Loucy (cell line): ENCODE data around the gene TGFBRAP1.

ENCODE experiments used
- H2AFZ ChIP-seq: fragments of 200-600 bp; sonication (generic); 2 replicates; pipeline ENCODE4 v1.6.0; 2016; ENCODE audit warnings: antibody characterized with exemption, mild to moderate bottlenecking, low read length, moderate library complexity
- H3F3A ChIP-seq: fragments of 200-600 bp; 2 replicates; pipeline ENCODE4 v1.6.0; 2016; ENCODE audit warnings: antibody characterized with exemption, low read depth, mild to moderate bottlenecking
- H3K27me3 ChIP-seq: fragments of 200-600 bp; sonication (generic); 2 replicates; pipeline ENCODE4 v1.6.1; 2014; ENCODE audit warnings: low read length, mild to moderate bottlenecking; ENCODE audit not compliant: insufficient read depth, poor library complexity, severe bottlenecking
- H3K36me3 ChIP-seq: fragments of 200-600 bp; sonication (generic); 2 replicates; pipeline ENCODE4 v1.6.1; 2016; ENCODE audit warnings: low read length; ENCODE audit not compliant: insufficient read depth
- H3K4me1 ChIP-seq: fragments of 200-600 bp; sonication (generic); 2 replicates; pipeline ENCODE4 v1.5.1; 2014; ENCODE audit warnings: low read length, mild to moderate bottlenecking; ENCODE audit not compliant: insufficient read depth, poor library complexity, severe bottlenecking
- H3K4me2 ChIP-seq: fragments of 200-600 bp; sonication (generic); 2 replicates; pipeline ENCODE4 v1.6.0; 2014; ENCODE audit warnings: antibody characterized with exemption, low read length, low read depth, mild to moderate bottlenecking; ENCODE audit not compliant: poor library complexity, severe bottlenecking
- H3K4me3 ChIP-seq: fragments of 200-600 bp; sonication (generic); 2 replicates; pipeline ENCODE4 v1.5.1; 2014; ENCODE audit warnings: low read length, mild to moderate bottlenecking, mixed read lengths; ENCODE audit not compliant: poor library complexity, severe bottlenecking
- H3K79me2 ChIP-seq: fragments of 200-600 bp; sonication (generic); 2 replicates; pipeline ENCODE4 v1.6.1; 2014; ENCODE audit warnings: low read length; ENCODE audit not compliant: insufficient read depth
- H3K9ac ChIP-seq: fragments of 200-600 bp; sonication (generic); 2 replicates; pipeline ENCODE4 v1.6.0; 2014; ENCODE audit warnings: mild to moderate bottlenecking, low read depth, low read length, moderate library complexity; ENCODE audit not compliant: poor library complexity, severe bottlenecking
- H3K9me2 ChIP-seq: fragments of 200-600 bp; sonication (generic); replicated peaks from 2 replicates; pipeline ENCODE4 v1.6.1; 2016; ENCODE audit warnings: low read depth, low read length, mixed read lengths
- H3K9me3 ChIP-seq: fragments of 200-600 bp; sonication (generic); 2 replicates; pipeline ENCODE4 v1.6.1; 2014; ENCODE audit warnings: mild to moderate bottlenecking, antibody characterized with exemption, low read length, low read depth; ENCODE audit not compliant: insufficient read depth
- H4K20me1 ChIP-seq: fragments of 200-600 bp; sonication (generic); 2 replicates; pipeline ENCODE4 v1.6.0; 2014; ENCODE audit warnings: antibody characterized with exemption, low read length, mild to moderate bottlenecking; ENCODE audit not compliant: insufficient read depth, poor library complexity, severe bottlenecking
- EZH2phosphoT487 ChIP-seq: fragments of 200-600 bp; IDR thresholded peaks from 2 replicates; pipeline ENCODE4 v1.6.1; 2018; ENCODE audit warnings: antibody characterized with exemption, mild to moderate bottlenecking, moderate library complexity, borderline replicate concordance
- TF ChIP-seq, protein P1 (sequence below): fragments of 200-600 bp; sonication (generic); conservative IDR thresholded peaks from 2 replicates; pipeline ENCODE4 v1.5.1; 2014; ENCODE audit warnings: mild to moderate bottlenecking, antibody characterized with exemption, low read length

Gene TGFBRAP1

DNA sequence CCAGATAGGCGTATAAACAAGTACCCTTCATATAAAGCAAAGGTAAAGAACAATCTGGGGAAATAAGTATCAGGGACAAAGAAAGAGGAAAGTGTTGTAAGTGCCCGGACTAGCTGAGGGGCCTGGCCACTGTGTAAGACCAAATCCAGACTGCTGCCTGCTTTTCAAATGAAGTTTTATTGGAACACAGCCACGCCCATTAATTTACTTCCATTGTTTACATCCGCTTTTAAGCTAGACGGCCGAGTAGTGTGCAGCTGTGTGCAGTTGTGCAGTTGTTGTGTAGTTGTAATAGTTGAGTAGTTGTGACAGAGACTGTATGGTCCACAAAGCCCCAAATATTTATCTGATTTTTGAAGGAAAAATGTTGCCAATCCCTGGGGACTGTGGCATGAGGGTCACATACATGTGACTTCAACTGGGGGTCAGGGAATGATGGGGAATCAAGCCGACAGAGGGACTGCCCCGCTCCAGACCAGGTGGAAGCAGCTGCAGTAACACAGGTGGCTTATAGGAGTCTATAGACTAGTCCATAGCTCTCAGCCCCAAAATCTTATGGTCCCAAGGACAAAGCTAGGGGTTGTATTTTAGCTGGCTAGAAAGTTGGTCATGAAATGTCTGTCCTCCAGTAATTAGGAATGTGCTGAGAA is 39.3 kb upstream of the TGFBRAP1 start:
- no peak overlapping the region for H3K4me3 ChIP-seq
- H3K9me3 ChIP-seq = no peaks in the 10 kb centered on the region
- no peak overlapping the region for H3K9ac ChIP-seq
- no peaks in the 10 kb centered on the region for H3K9me2 ChIP-seq
- no peaks in the 10 kb centered on the region for H3F3A ChIP-seq
- peaks cover under 1% of the 10 kb centered on the region for H3K4me1 ChIP-seq
- H3K79me2 ChIP-seq = no peaks in the 10 kb centered on the region
- H3K27me3 ChIP-seq = no peaks in the 10 kb centered on the region
- H2AFZ ChIP-seq = no peak overlapping the region
- no peak overlapping the region for H3K4me2 ChIP-seq
- no peaks in the 10 kb centered on the region for H4K20me1 ChIP-seq
- H3K36me3 ChIP-seq = peaks cover 90% of the 10 kb centered on the region; the same call in 1 of the 2 replicates
- no peak for TF ChIP-seq EZH2phosphoT487
- TF ChIP-seq, protein P1, sequence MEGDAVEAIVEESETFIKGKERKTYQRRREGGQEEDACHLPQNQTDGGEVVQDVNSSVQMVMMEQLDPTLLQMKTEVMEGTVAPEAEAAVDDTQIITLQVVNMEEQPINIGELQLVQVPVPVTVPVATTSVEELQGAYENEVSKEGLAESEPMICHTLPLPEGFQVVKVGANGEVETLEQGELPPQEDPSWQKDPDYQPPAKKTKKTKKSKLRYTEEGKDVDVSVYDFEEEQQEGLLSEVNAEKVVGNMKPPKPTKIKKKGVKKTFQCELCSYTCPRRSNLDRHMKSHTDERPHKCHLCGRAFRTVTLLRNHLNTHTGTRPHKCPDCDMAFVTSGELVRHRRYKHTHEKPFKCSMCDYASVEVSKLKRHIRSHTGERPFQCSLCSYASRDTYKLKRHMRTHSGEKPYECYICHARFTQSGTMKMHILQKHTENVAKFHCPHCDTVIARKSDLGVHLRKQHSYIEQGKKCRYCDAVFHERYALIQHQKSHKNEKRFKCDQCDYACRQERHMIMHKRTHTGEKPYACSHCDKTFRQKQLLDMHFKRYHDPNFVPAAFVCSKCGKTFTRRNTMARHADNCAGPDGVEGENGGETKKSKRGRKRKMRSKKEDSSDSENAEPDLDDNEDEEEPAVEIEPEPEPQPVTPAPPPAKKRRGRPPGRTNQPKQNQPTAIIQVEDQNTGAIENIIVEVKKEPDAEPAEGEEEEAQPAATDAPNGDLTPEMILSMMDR = no peak

- no peaks in the 10 kb centered on the region for H3F3A ChIP-seq
- no peak for TF ChIP-seq EZH2phosphoT487
- TF ChIP-seq, protein P1 = no peak
- no peak overlapping the region for H3K9ac ChIP-seq
- no peaks in the 10 kb centered on the region for H3K79me2 ChIP-seq
- no peak overlapping the region for H2AFZ ChIP-seq
- no peaks in the 10 kb centered on the region for H3K27me3 ChIP-seq
- H3K4me1 ChIP-seq = peaks cover 33% of the 10 kb centered on the region
- no peak overlapping the region for H3K4me2 ChIP-seq
- H4K20me1 ChIP-seq = no peaks in the 10 kb centered on the region
- no peaks in the 10 kb centered on the region for H3K9me2 ChIP-seq
- no peaks in the 10 kb centered on the region for H3K9me3 ChIP-seq
- no peak overlapping the region for H3K4me3 ChIP-seq
- peaks cover 88% of the 10 kb centered on the region; the same call in 1 of the 2 replicates for H3K36me3 ChIP-seq
These were observed 35.7 kb upstream of the TGFBRAP1 start for GRCh38 chr2:105365206-105365605.

DNA sequence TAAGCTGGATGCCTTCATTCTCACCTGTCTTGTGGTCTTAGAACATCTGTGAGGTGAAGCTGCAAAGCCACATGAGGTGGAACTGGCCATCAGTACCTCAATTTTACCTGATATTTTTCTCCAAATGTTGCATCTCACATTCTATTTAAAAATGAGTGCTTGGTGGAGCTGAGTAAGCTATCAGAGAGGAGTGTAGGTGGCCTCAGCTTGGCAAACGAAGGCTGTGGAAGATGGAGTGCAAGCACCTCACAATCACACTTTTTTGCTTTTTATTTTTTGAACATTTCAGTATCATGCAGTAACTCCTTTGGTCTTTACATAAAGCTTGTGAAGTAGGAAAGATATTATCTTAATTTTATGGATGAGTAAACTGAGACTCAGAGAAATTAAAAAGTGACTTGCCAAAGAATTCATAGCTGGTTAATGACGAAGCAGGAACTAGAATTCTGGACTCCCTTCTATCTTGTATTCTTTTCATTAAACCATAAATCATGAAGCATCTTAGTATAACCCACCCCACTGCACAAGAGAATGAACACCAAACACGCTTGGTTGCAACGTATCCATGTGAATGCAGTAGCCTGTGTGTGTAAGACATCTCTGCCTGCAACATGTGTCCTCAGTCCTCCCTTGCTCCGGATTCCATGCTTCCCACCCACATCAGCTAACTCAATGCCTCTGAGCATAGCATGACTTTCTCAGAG is 35.1 kb upstream of the TGFBRAP1 start:
- H3K79me2 ChIP-seq = no peaks in the 10 kb centered on the region
- no peaks in the 10 kb centered on the region for H3K9me2 ChIP-seq
- no peak overlapping the region for H2AFZ ChIP-seq
- no peak overlapping the region for H3K4me3 ChIP-seq
- H3K9me3 ChIP-seq = no peaks in the 10 kb centered on the region
- H3K27me3 ChIP-seq = no peaks in the 10 kb centered on the region
- peaks cover 86% of the 10 kb centered on the region; the same call in 1 of the 2 replicates for H3K36me3 ChIP-seq
- TF ChIP-seq, protein P1 = no peak
- no peak for TF ChIP-seq EZH2phosphoT487
- H3K4me1 ChIP-seq = peaks cover 33% of the 10 kb centered on the region
- no peaks in the 10 kb centered on the region for H4K20me1 ChIP-seq
- no peak overlapping the region for H3K9ac ChIP-seq
- H3K4me2 ChIP-seq = no peak overlapping the region
- H3F3A ChIP-seq = no peaks in the 10 kb centered on the region
